ENCODE data around the gene KLF15. TPM values are rescaled to one million over a fixed set of nuclear protein-coding genes. Genes with fewer than 3 reads are reported as not detected.

The KLF15 gene
- total and polyA plus RNA-seq, 4 donors = 18.1 to 31.3 (median 24.6) TPM

GRCh38 chr3:126306397-126306796 lies 50.8 kb downstream of the KLF15 start:
- Histone ChIP-seq H3K27me3 (ENCODE audit: control insufficient read depth in 3 of 3, insufficient read depth in 3 of 3, low read length in 2 of 3) (no peaks in the 10 kb centered on the region), H3K27ac (ENCODE audit: low read depth in 1 of 2, low read length in 1 of 2) (no peak overlapping the region), H3K36me3 (ENCODE audit: control insufficient read depth in 4 of 4, insufficient read depth in 4 of 4, low read length in 4 of 4) (no peaks in the 10 kb centered on the region), H3K4me1 (ENCODE audit: control insufficient read depth in 5 of 5, insufficient read depth in 5 of 5, low read length in 5 of 5) (no peaks in the 10 kb centered on the region), H3K4me3 (no peak overlapping the region), H3K9ac (ENCODE audit: insufficient read depth in 1 of 2, low read length in 2 of 2) (no peak overlapping the region), H3K9me3 (ENCODE audit: control insufficient read depth in 4 of 4, insufficient read depth in 3 of 4, low read length in 3 of 4) (peaks cover 0 to 7% (median 1%) of the 10 kb centered on the region in 4 donors)
- DNase-seq = no peak
- TF ChIP-seq CTCF (IDR thresholded peaks at IDR 0.05; ENCODE audit: control extremely low read depth, extremely low read depth) = no peak
- WGBS, 2 donors = 84 to 87% methylated on average over 7 of the region's 7 CpGs
- no peak for ATAC-seq (ENCODE audit: insufficient read depth, low FRiP score)

DNA sequence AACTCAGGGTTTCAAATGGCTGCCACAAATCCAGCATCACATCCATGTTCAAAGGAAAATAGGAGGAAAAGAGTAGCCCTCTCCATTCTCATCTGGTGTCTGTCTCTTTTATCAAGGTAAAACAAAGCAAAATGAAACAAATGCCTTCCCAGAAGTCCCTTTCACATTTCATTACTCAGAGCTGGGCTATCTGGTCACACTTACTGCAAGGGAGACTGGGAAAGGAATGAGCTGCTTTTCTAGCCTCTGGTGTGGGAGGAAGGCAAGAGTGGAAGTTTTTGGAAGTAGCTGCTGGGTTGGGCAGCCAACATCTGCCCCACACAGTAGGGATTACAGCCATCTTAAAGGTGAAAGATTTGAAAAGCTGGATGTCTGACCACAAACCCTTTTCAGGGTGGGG lies 51.8 kb downstream of the KLF15 start:
- H3K27me3 ChIP-seq (ENCODE audit: control insufficient read depth in 3 of 3, insufficient read depth in 3 of 3, low read length in 2 of 3) = no peaks in the 10 kb centered on the region
- no peak overlapping the region for H3K27ac ChIP-seq (ENCODE audit: low read depth in 1 of 2, low read length in 1 of 2)
- no peak overlapping the region for H3K9ac ChIP-seq (ENCODE audit: insufficient read depth in 1 of 2, low read length in 2 of 2)
- no peaks in the 10 kb centered on the region for H3K36me3 ChIP-seq (ENCODE audit: control insufficient read depth in 4 of 4, insufficient read depth in 4 of 4, low read length in 4 of 4)
- ATAC-seq (ENCODE audit: insufficient read depth, low FRiP score) (no peak), DNase-seq (no peak)
- no peak overlapping the region for H3K4me3 ChIP-seq
- no peaks in the 10 kb centered on the region for H3K4me1 ChIP-seq (ENCODE audit: control insufficient read depth in 5 of 5, insufficient read depth in 5 of 5, low read length in 5 of 5)
- H3K9me3 ChIP-seq (ENCODE audit: control insufficient read depth in 4 of 4, insufficient read depth in 3 of 4, low read length in 3 of 4) = peaks cover 0 to 7% (median 1%) of the 10 kb centered on the region in 4 donors
- no peak for TF ChIP-seq CTCF (IDR thresholded peaks at IDR 0.05; ENCODE audit: control extremely low read depth, extremely low read depth)

DNA sequence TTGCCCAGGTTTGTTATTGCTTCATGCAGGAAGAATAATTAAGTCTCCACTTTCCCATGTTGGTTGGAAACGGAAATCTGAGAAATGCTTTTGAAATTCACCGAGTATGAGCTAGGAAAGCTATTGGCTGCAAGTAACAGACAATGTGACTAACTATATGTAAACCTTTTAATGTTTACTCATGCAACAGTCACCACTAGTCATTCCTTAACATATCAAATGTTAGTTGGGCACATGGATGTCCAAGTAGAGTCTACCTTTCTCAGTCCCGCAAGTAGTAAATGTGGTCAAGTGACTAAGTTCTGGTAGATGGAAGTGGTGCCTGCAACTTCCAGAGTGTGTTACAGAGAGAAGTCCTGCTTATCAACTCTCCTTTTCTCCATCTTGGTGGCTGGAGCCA lies 52.5 kb downstream of the KLF15 start:
- DNase-seq (no peak), ATAC-seq (ENCODE audit: insufficient read depth, low FRiP score) (no peak)
- Histone ChIP-seq H3K27me3 (ENCODE audit: control insufficient read depth in 3 of 3, insufficient read depth in 3 of 3, low read length in 2 of 3) (no peaks in the 10 kb centered on the region), H3K4me1 (ENCODE audit: control insufficient read depth in 5 of 5, insufficient read depth in 5 of 5, low read length in 5 of 5) (no peaks in the 10 kb centered on the region), H3K27ac (ENCODE audit: low read depth in 1 of 2, low read length in 1 of 2) (no peak overlapping the region), H3K4me3 (no peak overlapping the region), H3K9me3 (ENCODE audit: control insufficient read depth in 4 of 4, insufficient read depth in 3 of 4, low read length in 3 of 4) (peaks cover 0 to 7% (median 0%) of the 10 kb centered on the region in 4 donors), H3K9ac (ENCODE audit: insufficient read depth in 1 of 2, low read length in 2 of 2) (no peak overlapping the region), H3K36me3 (ENCODE audit: control insufficient read depth in 4 of 4, insufficient read depth in 4 of 4, low read length in 4 of 4) (no peaks in the 10 kb centered on the region)
- WGBS, 2 donors = 67% methylated on average over 3 of the region's 3 CpGs
- TF ChIP-seq CTCF (IDR thresholded peaks at IDR 0.05; ENCODE audit: control extremely low read depth, extremely low read depth) = no peak

GRCh38 chr3:126304291-126304690 lies 52.9 kb downstream of the KLF15 start:
- TF ChIP-seq CTCF (IDR thresholded peaks at IDR 0.05; ENCODE audit: control extremely low read depth, extremely low read depth) = no peak
- 90 to 92% methylated on average over 3 of the region's 3 CpGs for WGBS, 2 donors
- no peak overlapping the region for H3K27ac ChIP-seq (ENCODE audit: low read depth in 1 of 2, low read length in 1 of 2)
- no peaks in the 10 kb centered on the region for H3K36me3 ChIP-seq (ENCODE audit: control insufficient read depth in 4 of 4, insufficient read depth in 4 of 4, low read length in 4 of 4)
- H3K9ac ChIP-seq (ENCODE audit: insufficient read depth in 1 of 2, low read length in 2 of 2) = no peak overlapping the region
- DNase-seq (no peak), ATAC-seq (ENCODE audit: insufficient read depth, low FRiP score) (no peak)
- H3K27me3 ChIP-seq (ENCODE audit: control insufficient read depth in 3 of 3, insufficient read depth in 3 of 3, low read length in 2 of 3) = no peaks in the 10 kb centered on the region
- peaks cover 0 to 7% (median 0%) of the 10 kb centered on the region in 4 donors for H3K9me3 ChIP-seq (ENCODE audit: control insufficient read depth in 4 of 4, insufficient read depth in 3 of 4, low read length in 3 of 4)
- no peak overlapping the region for H3K4me3 ChIP-seq
- no peaks in the 10 kb centered on the region for H3K4me1 ChIP-seq (ENCODE audit: control insufficient read depth in 5 of 5, insufficient read depth in 5 of 5, low read length in 5 of 5)
